GM12891 (cell line): ENCODE data around the gene TCTN3.

Source experiments
- POLR2A ChIP-seq: IDR thresholded peaks from 2 replicates; pipeline ENCODE4 v1.6.1; 2011; ENCODE audit warnings: low read depth, low read length, control low read depth
- POLR2AphosphoS5 ChIP-seq: IDR thresholded peaks from 2 replicates; pipeline ENCODE4 v1.6.1; 2011; ENCODE audit warnings: low read depth, low read length, control low read depth
- TAF1 ChIP-seq: IDR thresholded peaks from 2 replicates; pipeline ENCODE4 v1.6.1; 2011; ENCODE audit warnings: low read depth, low read length, control low read depth

DNA sequence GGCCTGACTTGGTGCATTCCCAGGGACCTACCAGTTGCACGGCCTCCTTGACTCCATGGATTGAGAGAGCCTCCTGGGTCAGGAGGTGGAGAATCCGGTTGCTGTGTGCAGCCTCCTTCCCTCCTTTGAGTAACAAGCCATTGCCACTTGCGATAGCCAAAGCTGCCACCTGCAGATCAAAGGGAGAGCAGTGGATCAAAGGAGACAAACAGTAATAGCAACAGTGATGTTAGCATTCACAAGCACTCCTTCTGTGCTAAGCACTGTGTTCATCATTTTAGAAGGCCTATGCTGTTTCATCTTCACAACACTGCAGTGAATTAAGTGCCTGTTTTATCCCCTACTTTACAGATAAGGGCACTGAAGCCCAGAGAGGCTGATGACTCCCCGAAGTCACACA, 77.3 kb downstream of the TCTN3 start:
- TF ChIP-seq POLR2A (no peak), POLR2AphosphoS5 (no peak), TAF1 (no peak)
